BLaER1 (cell line): Measurements from ENCODE around the gene PRKCE.
A peak's percentile ranks its signal among the peaks of the same experiment; 100 is the strongest.
"Not testable (repeated sequence)": the region's sequence is repeated elsewhere in the genome, so short reads cannot be mapped to it uniquely, and the experiment has no call there.

Source experiments
- H3K27ac ChIP-seq: shearing (Covaris generic); formaldehyde crosslinking; 2 replicates; pipeline ENCODE4 v1.8.1; 2022
- H3K27me3 ChIP-seq: shearing (Covaris generic); formaldehyde crosslinking; 2 replicates; pipeline ENCODE4 v1.8.1; 2022
- H3K36me3 ChIP-seq: shearing (Covaris generic); formaldehyde crosslinking; 2 replicates; pipeline ENCODE4 v1.8.1; 2022
- H3K4me1 ChIP-seq: shearing (Covaris generic); formaldehyde crosslinking; 2 replicates; pipeline ENCODE4 v1.8.1; 2022
- H3K4me2 ChIP-seq: shearing (Covaris generic); formaldehyde crosslinking; 2 replicates; pipeline ENCODE4 v1.8.1; 2022
- H3K4me3 ChIP-seq: shearing (Covaris generic); formaldehyde crosslinking; 2 replicates; pipeline ENCODE4 v1.8.1; 2022
- H3K9ac ChIP-seq: shearing (Covaris generic); formaldehyde crosslinking; 2 replicates; pipeline ENCODE4 v1.8.1; 2022
- H3K9me3 ChIP-seq: shearing (Covaris generic); formaldehyde crosslinking; 2 replicates; pipeline ENCODE4 v1.8.1; 2022
- H4K20me1 ChIP-seq: shearing (Covaris generic); formaldehyde crosslinking; 2 replicates; pipeline ENCODE4 v1.8.1; 2022
- Cebpa-rat ChIP-seq: shearing (Covaris generic); IDR thresholded peaks from 2 replicates; pipeline ENCODE4 v1.8.1; 2022

The PRKCE gene

GRCh38 chr2:45908316-45909170 is 257.1 kb downstream of the PRKCE start:
- Histone ChIP-seq H3K4me3 (no peak overlapping the region), H3K36me3 (peaks cover 82% of the 10 kb centered on the region), H4K20me1 (peaks cover 100% of the 10 kb centered on the region), H3K27ac (no peak overlapping the region), H3K4me1 (peaks cover 76% of the 10 kb centered on the region), H3K9ac (no peak overlapping the region), H3K9me3 (no peaks in the 10 kb centered on the region; the same call in none of the 2 replicates), H3K27me3 (no peaks in the 10 kb centered on the region), H3K4me2 (peak overlapping the region; percentile 69)
- TF ChIP-seq Cebpa-rat = no peak

- H3K4me3 ChIP-seq = no peak overlapping the region
- no peak overlapping the region for H3K27ac ChIP-seq
- peak overlapping the region; percentile 69 for H3K4me2 ChIP-seq
Measured at GRCh38 chr2:45909171-45909565, 257.7 kb downstream of the PRKCE start.

GRCh38 chr2:45909677-45910191 is 258.3 kb downstream of the PRKCE start:
- H3K36me3 ChIP-seq = peaks cover 82% of the 10 kb centered on the region
- H4K20me1 ChIP-seq = peaks cover 100% of the 10 kb centered on the region
- peaks cover 64% of the 10 kb centered on the region for H3K4me1 ChIP-seq
- no peak overlapping the region for H3K4me3 ChIP-seq
- H3K9me3 ChIP-seq = peaks cover under 1% of the 10 kb centered on the region
- no peak overlapping the region for H3K9ac ChIP-seq
- no peak for TF ChIP-seq Cebpa-rat
- no peaks in the 10 kb centered on the region for H3K27me3 ChIP-seq
- H3K27ac ChIP-seq = no peak overlapping the region
- peak overlapping the region; percentile 69 for H3K4me2 ChIP-seq

More at GRCh38 chr2:45909171-45909565, 257.7 kb downstream of the PRKCE start:
- H3K9me3 ChIP-seq = no peaks in the 10 kb centered on the region; the same call in none of the 2 replicates
- peaks cover 82% of the 10 kb centered on the region for H3K36me3 ChIP-seq
- TF ChIP-seq Cebpa-rat = no peak
- no peak overlapping the region for H3K9ac ChIP-seq
- H3K27me3 ChIP-seq = no peaks in the 10 kb centered on the region
- H3K4me1 ChIP-seq = peaks cover 70% of the 10 kb centered on the region
- H4K20me1 ChIP-seq = peaks cover 100% of the 10 kb centered on the region

GRCh38 chr2:45910473-45911060 is 259.1 kb downstream of the PRKCE start:
- Histone ChIP-seq H3K4me3 (no peak overlapping the region), H3K9me3 (peaks cover 9% of the 10 kb centered on the region), H3K4me2 (peak overlapping the region; percentile 69), H3K36me3 (peaks cover 84% of the 10 kb centered on the region), H3K9ac (no peak overlapping the region), H3K4me1 (peaks cover 56% of the 10 kb centered on the region), H3K27me3 (no peaks in the 10 kb centered on the region), H3K27ac (no peak overlapping the region), H4K20me1 (peaks cover 99% of the 10 kb centered on the region)
- TF ChIP-seq Cebpa-rat = no peak

- no peak for TF ChIP-seq Cebpa-rat
- H3K4me2 ChIP-seq = peak overlapping the region; percentile 69; the same call in 1 of the 2 replicates
- H3K4me1 ChIP-seq = peaks cover 46% of the 10 kb centered on the region
- H3K27ac ChIP-seq = no peak overlapping the region
- no peak overlapping the region for H3K4me3 ChIP-seq
- peaks cover 84% of the 10 kb centered on the region for H3K36me3 ChIP-seq
- no peak overlapping the region for H3K9ac ChIP-seq
- H3K27me3 ChIP-seq = no peaks in the 10 kb centered on the region
- peaks cover 12% of the 10 kb centered on the region for H3K9me3 ChIP-seq
- peaks cover 91% of the 10 kb centered on the region for H4K20me1 ChIP-seq
Measured at GRCh38 chr2:45911538-45911937, 260.1 kb downstream of the PRKCE start.

GRCh38 chr2:45912109-45912508 is 260.6 kb downstream of the PRKCE start:
- Histone ChIP-seq H3K27ac (no peak overlapping the region), H3K36me3 (peaks cover 81% of the 10 kb centered on the region), H3K4me3 (no peak overlapping the region), H3K27me3 (no peaks in the 10 kb centered on the region), H4K20me1 (peaks cover 85% of the 10 kb centered on the region), H3K9me3 (peaks cover 12% of the 10 kb centered on the region), H3K4me1 (peaks cover 45% of the 10 kb centered on the region), H3K9ac (no peak overlapping the region), H3K4me2 (no peak overlapping the region)
- no peak for TF ChIP-seq Cebpa-rat

GRCh38 chr2:45913539-45913938 is 262.1 kb downstream of the PRKCE start:
- Histone ChIP-seq H3K27ac (no peak overlapping the region), H3K9me3 (peaks cover 12% of the 10 kb centered on the region), H3K27me3 (no peaks in the 10 kb centered on the region), H4K20me1 (peaks cover 81% of the 10 kb centered on the region), H3K9ac (no peak overlapping the region), H3K4me1 (peaks cover 42% of the 10 kb centered on the region), H3K4me2 (no peak overlapping the region), H3K36me3 (peaks cover 67% of the 10 kb centered on the region), H3K4me3 (no peak overlapping the region)
- TF ChIP-seq Cebpa-rat = no peak

- no peak for TF ChIP-seq Cebpa-rat
- Histone ChIP-seq H3K4me3 (no peak overlapping the region), H3K9ac (no peak overlapping the region), H3K27me3 (no peaks in the 10 kb centered on the region), H4K20me1 (peaks cover 79% of the 10 kb centered on the region), H3K27ac (no peak overlapping the region), H3K36me3 (peaks cover 63% of the 10 kb centered on the region), H3K9me3 (peaks cover 12% of the 10 kb centered on the region), H3K4me2 (no peak overlapping the region), H3K4me1 (peaks cover 42% of the 10 kb centered on the region)
Measured at GRCh38 chr2:45915523-45915922, 264.0 kb downstream of the PRKCE start.

- peak overlapping the region; percentile 80 for H3K27ac ChIP-seq
- H4K20me1 ChIP-seq = peaks cover 69% of the 10 kb centered on the region
- peaks cover 42% of the 10 kb centered on the region for H3K36me3 ChIP-seq
- H3K4me3 ChIP-seq, H3K27me3 ChIP-seq: not testable (repeated sequence)
- peak overlapping the region; percentile 89 for H3K4me2 ChIP-seq
- peaks cover 44% of the 10 kb centered on the region for H3K4me1 ChIP-seq
- H3K9me3 ChIP-seq = peaks cover 12% of the 10 kb centered on the region
- 0 out of 2 replicates have a peak overlapping the region, but pooled peaks have one; percentile 51 for H3K9ac ChIP-seq
Measured at GRCh38 chr2:45917561-45918176, 266.2 kb downstream of the PRKCE start.
